HEK293 (cell line): Measurements from ENCODE around the gene CCDC186.

Experiments used
- CTCF ChIA-PET: fragments of 350-600 bp; formaldehyde crosslinking; extraction: SDS; loops from one replicate; lab custom pipeline; 2021; ENCODE audit warnings: antibody characterized with exemption; lab: Yijun Ruan, JAX
- POLR2A ChIA-PET: fragments of 300-600 bp; formaldehyde crosslinking; extraction: SDS; loops from one replicate; lab custom pipeline; 2020; ENCODE audit warnings: antibody characterized with exemption, inconsistent platforms; lab: Yijun Ruan, JAX
- H3K27ac ChIP-seq: fragments of 200-500 bp; sonication (Bioruptor generic); 2 replicates; pipeline ENCODE4 v1.5.1; 2014; ENCODE audit warnings: low read depth, low read length, control low read depth, inconsistent platforms; ENCODE audit errors: extremely low read depth
- H3K36me3 ChIP-seq, 2 experiments: fragments of 200-500 bp in 1 of 2; sonication (Bioruptor generic) in 1 of 2; 1 replicate in 1 of 2; 2 replicates in 1 of 2; pipeline ENCODE4 v1.5.1; 2014 to 2017; ENCODE audit warnings: inconsistent platforms in 2 of 2, low read length in 2 of 2; ENCODE audit not compliant: control insufficient read depth in 2 of 2, insufficient read depth in 1 of 2
- H3K4me1 ChIP-seq: fragments of 200-500 bp; sonication (Bioruptor generic); 2 replicates; pipeline ENCODE4 v1.5.1; 2014; ENCODE audit warnings: mild to moderate bottlenecking, low read length, inconsistent platforms; ENCODE audit not compliant: control insufficient read depth, insufficient read depth
- H3K4me3 ChIP-seq: 2 replicates; pipeline ENCODE4 v1.5.1; 2011; ENCODE audit warnings: low read depth, mild to moderate bottlenecking, control low read depth, low read length, moderate library complexity
- H3K9me3 ChIP-seq: fragments of 200-500 bp; sonication (Bioruptor generic); 2 replicates; pipeline ENCODE4 v1.5.1; 2014; ENCODE audit warnings: low read depth, low read length, inconsistent platforms; ENCODE audit not compliant: control insufficient read depth, insufficient read depth
- GFI1B ChIP-seq: fragments of 450-650 bp; formaldehyde crosslinking; IDR thresholded peaks from 2 replicates; pipeline ENCODE4 v1.5.1; 2016; ENCODE audit warnings: missing biosample characterization, missing genetic modification characterization
- HOXA7 ChIP-seq: sonication (generic); formaldehyde crosslinking; IDR thresholded peaks from 2 replicates; pipeline ENCODE4 v1.8.1; 2022; ENCODE audit warnings: missing genetic modification reagents, borderline replicate concordance
- HOXD13 ChIP-seq: sonication (generic); formaldehyde crosslinking; IDR thresholded peaks from 2 replicates; pipeline ENCODE4 v1.8.0; 2022; ENCODE audit warnings: missing genetic modification reagents, borderline replicate concordance
- PRDM1 ChIP-seq: fragments of 450-650 bp; formaldehyde crosslinking; IDR thresholded peaks from 2 replicates; pipeline ENCODE4; 2016; ENCODE audit warnings: missing biosample characterization, missing genetic modification characterization
- REPIN1 ChIP-seq: fragments of 450-650 bp; formaldehyde crosslinking; IDR thresholded peaks from 2 replicates; pipeline ENCODE4 v1.5.1; 2017; ENCODE audit warnings: missing biosample characterization, missing genetic modification characterization, low read depth
- SCRT1 ChIP-seq: fragments of 450-650 bp; formaldehyde crosslinking; IDR thresholded peaks from 2 replicates; pipeline ENCODE4 v1.5.1; 2016; ENCODE audit warnings: missing biosample characterization, missing genetic modification characterization, borderline replicate concordance
- SP3 ChIP-seq: fragments of 450-650 bp; formaldehyde crosslinking; IDR thresholded peaks from 2 replicates; pipeline ENCODE4 v1.5.1; 2016; ENCODE audit warnings: missing biosample characterization, missing genetic modification characterization
- WT1 ChIP-seq: fragments of 450-650 bp; formaldehyde crosslinking; IDR thresholded peaks from 2 replicates; pipeline ENCODE4 v1.5.1; 2016; ENCODE audit warnings: missing biosample characterization, missing genetic modification characterization
- ZBTB20 ChIP-seq: fragments of 450-650 bp; formaldehyde crosslinking; IDR thresholded peaks from 2 replicates; pipeline ENCODE4 v1.5.1; 2016; ENCODE audit warnings: missing biosample characterization, missing genetic modification characterization
- ZNF114 ChIP-seq: fragments of 450-650 bp; formaldehyde crosslinking; IDR thresholded peaks from 2 replicates; pipeline ENCODE4 v1.5.0; 2017; ENCODE audit warnings: missing biosample characterization, missing genetic modification characterization
- ZNF202 ChIP-seq: fragments of 450-650 bp; formaldehyde crosslinking; IDR thresholded peaks from 2 replicates; pipeline ENCODE4 v1.5.1; 2016; ENCODE audit warnings: missing biosample characterization, missing genetic modification characterization, borderline replicate concordance
- ZNF223 ChIP-seq: fragments of 450-650 bp; formaldehyde crosslinking; IDR thresholded peaks from 2 replicates; pipeline ENCODE4 v1.5.1; 2016; ENCODE audit warnings: missing biosample characterization, missing genetic modification characterization
- ZNF302 ChIP-seq: fragments of 450-650 bp; formaldehyde crosslinking; IDR thresholded peaks from 2 replicates; pipeline ENCODE4 v1.5.1; 2016; ENCODE audit warnings: missing biosample characterization, missing genetic modification characterization, low read depth
- ZNF623 ChIP-seq: fragments of 450-650 bp; formaldehyde crosslinking; IDR thresholded peaks from 2 replicates; pipeline ENCODE4 v1.5.1; 2016; ENCODE audit warnings: missing biosample characterization, missing genetic modification characterization
- ZNF677 ChIP-seq: fragments of 450-650 bp; IDR thresholded peaks from 2 replicates; pipeline ENCODE4 v1.5.0; 2018; ENCODE audit warnings: missing biosample characterization, mild to moderate bottlenecking, missing genetic modification characterization, moderate library complexity
- ZNF777 ChIP-seq: fragments of 450-650 bp; formaldehyde crosslinking; IDR thresholded peaks from 2 replicates; pipeline ENCODE4 v1.5.1; 2017; ENCODE audit warnings: missing biosample characterization, missing genetic modification characterization, borderline replicate concordance
- TF ChIP-seq, protein P1 (sequence below): fragments of 450-650 bp; formaldehyde crosslinking; IDR thresholded peaks from 2 replicates; pipeline ENCODE4 v1.5.1; 2016; ENCODE audit warnings: missing biosample characterization, missing genetic modification characterization
- TF ChIP-seq, protein P2 (sequence below): fragments of 450-650 bp; formaldehyde crosslinking; IDR thresholded peaks from 2 replicates; pipeline ENCODE4 v1.5.1; 2016; ENCODE audit warnings: missing biosample characterization, missing genetic modification characterization

The CCDC186 gene

GRCh38 chr10:114078346-114078745 is 95.7 kb downstream of the CCDC186 start (continued):
- TF ChIP-seq, protein P1, sequence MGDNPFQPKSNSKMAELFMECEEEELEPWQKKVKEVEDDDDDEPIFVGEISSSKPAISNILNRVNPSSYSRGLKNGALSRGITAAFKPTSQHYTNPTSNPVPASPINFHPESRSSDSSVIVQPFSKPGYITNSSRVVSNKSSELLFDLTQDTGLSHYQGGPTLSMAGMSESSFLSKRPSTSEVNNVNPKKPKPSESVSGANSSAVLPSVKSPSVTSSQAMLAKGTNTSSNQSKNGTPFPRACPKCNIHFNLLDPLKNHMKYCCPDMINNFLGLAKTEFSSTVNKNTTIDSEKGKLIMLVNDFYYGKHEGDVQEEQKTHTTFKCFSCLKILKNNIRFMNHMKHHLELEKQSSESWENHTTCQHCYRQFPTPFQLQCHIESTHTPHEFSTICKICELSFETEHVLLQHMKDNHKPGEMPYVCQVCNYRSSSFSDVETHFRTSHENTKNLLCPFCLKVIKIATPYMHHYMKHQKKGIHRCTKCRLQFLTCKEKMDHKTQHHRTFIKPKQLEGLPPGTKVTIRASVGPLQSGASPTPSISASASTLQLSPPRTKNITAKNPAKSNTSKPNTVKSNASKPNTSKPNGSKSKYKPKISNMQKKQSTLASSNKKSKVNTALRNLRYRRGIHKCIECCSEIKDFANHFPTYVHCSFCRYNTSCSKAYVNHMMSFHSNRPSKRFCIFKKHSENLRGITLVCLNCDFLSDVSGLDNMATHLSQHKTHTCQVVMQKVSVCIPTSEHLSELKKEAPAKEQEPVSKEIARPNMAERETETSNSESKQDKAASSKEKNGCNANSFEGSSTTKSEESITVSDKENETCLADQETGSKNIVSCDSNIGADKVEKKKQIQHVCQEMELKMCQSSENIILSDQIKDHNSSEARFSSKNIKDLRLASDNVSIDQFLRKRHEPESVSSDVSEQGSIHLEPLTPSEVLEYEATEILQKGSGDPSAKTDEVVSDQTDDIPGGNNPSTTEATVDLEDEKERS (tag by site-specific recombination): no peak
- TF ChIP-seq ZNF677: no peak

- H3K4me3 ChIP-seq: no peak overlapping the region
- TF ChIP-seq ZBTB20 (tag by site-specific recombination) (no peak), SCRT1 (tag by site-specific recombination) (no peak), ZNF777 (tag by site-specific recombination) (no peak), ZNF223 (tag by site-specific recombination) (no peak), ZNF302 (tag by site-specific recombination) (no peak), PRDM1 (no peak), REPIN1 (tag by site-specific recombination) (no peak)
- CTCF ChIA-PET: no interaction called here
- 0 out of 2 replicates have a peak, but pooled peaks cover 3% of the 10 kb centered on the region for H3K4me1 ChIP-seq
- no peaks in the 10 kb centered on the region for H3K9me3 ChIP-seq
- POLR2A ChIA-PET: no interaction called here
- no peak overlapping the region for H3K27ac ChIP-seq
- no peaks in the 10 kb centered on the region for H3K36me3 ChIP-seq
Observed at GRCh38 chr10:114077815-114078219, 96.2 kb downstream of the CCDC186 start.

DNA sequence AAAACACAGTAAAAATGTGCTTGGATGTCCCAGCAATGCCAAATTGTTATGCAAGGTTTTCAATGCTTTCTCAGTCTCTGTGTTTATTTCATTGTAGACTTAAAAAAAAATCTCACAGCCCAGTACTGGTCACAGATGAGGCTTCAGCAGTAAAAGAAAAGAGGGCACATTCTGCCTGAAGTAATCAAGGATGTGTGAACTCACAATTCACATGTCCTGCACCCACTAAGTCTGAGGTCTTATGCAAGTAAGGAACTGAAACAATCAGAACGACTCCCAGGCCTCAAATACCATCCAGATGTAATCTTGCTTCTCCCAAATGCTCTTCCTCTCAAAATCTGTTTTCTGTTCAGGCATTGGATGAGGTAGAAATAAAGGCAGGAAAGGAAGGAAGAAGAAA is 96.7 kb downstream of the CCDC186 start:
- H3K36me3 ChIP-seq: no peaks in the 10 kb centered on the region
- no peak overlapping the region for H3K27ac ChIP-seq
- 0 out of 2 replicates have a peak, but pooled peaks cover 3% of the 10 kb centered on the region for H3K4me1 ChIP-seq
- POLR2A ChIA-PET: no interaction called here
- CTCF ChIA-PET: no interaction called here
- H3K9me3 ChIP-seq: no peaks in the 10 kb centered on the region
- TF ChIP-seq ZNF623 (tag by site-specific recombination): no peak
- TF ChIP-seq HOXD13 (CRISPR knock-in tag): no peak
- no peak for TF ChIP-seq GFI1B (tag by site-specific recombination)
- TF ChIP-seq, protein P2, sequence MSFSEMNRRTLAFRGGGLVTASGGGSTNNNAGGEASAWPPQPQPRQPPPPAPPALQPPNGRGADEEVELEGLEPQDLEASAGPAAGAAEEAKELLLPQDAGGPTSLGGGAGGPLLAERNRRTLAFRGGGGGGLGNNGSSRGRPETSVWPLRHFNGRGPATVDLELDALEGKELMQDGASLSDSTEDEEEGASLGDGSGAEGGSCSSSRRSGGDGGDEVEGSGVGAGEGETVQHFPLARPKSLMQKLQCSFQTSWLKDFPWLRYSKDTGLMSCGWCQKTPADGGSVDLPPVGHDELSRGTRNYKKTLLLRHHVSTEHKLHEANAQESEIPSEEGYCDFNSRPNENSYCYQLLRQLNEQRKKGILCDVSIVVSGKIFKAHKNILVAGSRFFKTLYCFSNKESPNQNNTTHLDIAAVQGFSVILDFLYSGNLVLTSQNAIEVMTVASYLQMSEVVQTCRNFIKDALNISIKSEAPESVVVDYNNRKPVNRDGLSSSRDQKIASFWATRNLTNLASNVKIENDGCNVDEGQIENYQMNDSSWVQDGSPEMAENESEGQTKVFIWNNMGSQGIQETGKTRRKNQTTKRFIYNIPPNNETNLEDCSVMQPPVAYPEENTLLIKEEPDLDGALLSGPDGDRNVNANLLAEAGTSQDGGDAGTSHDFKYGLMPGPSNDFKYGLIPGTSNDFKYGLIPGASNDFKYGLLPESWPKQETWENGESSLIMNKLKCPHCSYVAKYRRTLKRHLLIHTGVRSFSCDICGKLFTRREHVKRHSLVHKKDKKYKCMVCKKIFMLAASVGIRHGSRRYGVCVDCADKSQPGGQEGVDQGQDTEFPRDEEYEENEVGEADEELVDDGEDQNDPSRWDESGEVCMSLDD (tag by site-specific recombination): no peak
- no peak for TF ChIP-seq ZNF114 (tag by site-specific recombination)
- no peak for TF ChIP-seq WT1
- TF ChIP-seq HOXA7 (CRISPR knock-in tag): no peak
- no peak for TF ChIP-seq SP3 (tag by site-specific recombination)
- no peak for TF ChIP-seq ZNF202 (tag by site-specific recombination)
- no peak overlapping the region for H3K4me3 ChIP-seq
